Astrocyte of the spinal cord (primary cell): ENCODE data around the gene PHPT1.
A peak's percentile ranks its signal among the peaks of the same experiment; 100 is the strongest.

Experiments used
- DNase-seq: peaks from one replicate; pipeline ENCODE4 v3.0.0; 2011; ENCODE audit warnings: low read depth, low spot score
- H3K4me3 ChIP-seq: 2 replicates; pipeline ENCODE4 v1.5.1; 2011; ENCODE audit warnings: low read depth, mild to moderate bottlenecking, low read length, moderate library complexity
- in situ Hi-C: cut with HindIII; loops from 2 replicates; pipeline ENCODE4 v1.10.0; 2017; ENCODE audit warnings: low sequenced_read_pairs
- TF ChIP-seq, protein P1 (sequence below): IDR thresholded peaks from 2 replicates; pipeline ENCODE4 v1.5.1; 2012; ENCODE audit warnings: low read depth, mild to moderate bottlenecking, low read length, inconsistent platforms

Gene PHPT1

DNA sequence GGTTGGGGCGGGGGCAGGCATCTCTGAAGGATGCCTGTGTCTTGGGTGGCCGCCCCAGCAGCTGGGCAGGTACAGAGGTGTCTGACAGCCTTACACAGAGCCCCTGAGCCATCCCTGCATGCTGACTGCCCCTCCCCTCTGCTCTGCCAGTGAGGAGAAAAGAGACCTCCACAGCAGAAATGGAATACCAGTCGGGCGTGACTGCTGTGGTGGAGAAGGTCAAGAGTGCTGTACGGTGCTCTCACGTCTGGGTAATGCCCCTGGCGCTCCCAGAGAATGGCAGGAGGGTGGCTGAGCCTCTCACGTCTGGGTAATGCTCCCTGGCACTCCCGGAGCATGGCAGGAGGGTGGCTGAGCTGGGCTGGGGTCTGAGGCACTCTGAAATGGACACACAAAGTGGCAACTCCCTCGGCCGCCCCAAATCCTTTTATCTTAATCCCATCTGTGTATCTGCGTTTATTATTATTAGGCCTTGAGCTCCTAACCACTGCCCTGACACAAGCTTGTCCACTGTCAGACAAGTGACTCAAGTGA, 43.9 kb upstream of the PHPT1 start:
- TF ChIP-seq, protein P1, sequence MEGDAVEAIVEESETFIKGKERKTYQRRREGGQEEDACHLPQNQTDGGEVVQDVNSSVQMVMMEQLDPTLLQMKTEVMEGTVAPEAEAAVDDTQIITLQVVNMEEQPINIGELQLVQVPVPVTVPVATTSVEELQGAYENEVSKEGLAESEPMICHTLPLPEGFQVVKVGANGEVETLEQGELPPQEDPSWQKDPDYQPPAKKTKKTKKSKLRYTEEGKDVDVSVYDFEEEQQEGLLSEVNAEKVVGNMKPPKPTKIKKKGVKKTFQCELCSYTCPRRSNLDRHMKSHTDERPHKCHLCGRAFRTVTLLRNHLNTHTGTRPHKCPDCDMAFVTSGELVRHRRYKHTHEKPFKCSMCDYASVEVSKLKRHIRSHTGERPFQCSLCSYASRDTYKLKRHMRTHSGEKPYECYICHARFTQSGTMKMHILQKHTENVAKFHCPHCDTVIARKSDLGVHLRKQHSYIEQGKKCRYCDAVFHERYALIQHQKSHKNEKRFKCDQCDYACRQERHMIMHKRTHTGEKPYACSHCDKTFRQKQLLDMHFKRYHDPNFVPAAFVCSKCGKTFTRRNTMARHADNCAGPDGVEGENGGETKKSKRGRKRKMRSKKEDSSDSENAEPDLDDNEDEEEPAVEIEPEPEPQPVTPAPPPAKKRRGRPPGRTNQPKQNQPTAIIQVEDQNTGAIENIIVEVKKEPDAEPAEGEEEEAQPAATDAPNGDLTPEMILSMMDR: no peak
- H3K4me3 ChIP-seq: no peak overlapping the region
- no peak for DNase-seq
- in situ Hi-C loops: no loop called here

DNA sequence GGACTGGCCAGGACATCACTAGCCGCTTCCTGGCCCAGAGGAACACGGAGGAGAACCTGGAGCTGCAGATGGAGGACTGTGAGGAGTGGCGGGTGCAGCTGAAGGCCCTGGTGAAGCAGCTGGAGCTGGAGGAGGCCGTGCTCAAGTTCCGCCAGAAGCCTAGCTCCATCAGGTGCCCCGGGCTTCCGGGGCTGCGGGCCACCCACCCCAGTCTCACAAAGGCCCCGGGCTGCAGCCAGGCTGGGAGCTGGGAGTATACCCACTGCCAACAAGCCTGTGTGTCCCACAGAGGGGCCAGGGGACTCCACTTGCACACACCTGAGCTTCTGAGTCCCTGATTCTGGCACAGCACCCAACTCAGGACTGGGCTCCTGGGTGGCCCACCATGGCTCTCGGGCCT, 43.1 kb upstream of the PHPT1 start:
- no peak overlapping the region for H3K4me3 ChIP-seq
- in situ Hi-C loops: no loop called here
- DNase-seq: no peak
- TF ChIP-seq, protein P1: no peak

DNA sequence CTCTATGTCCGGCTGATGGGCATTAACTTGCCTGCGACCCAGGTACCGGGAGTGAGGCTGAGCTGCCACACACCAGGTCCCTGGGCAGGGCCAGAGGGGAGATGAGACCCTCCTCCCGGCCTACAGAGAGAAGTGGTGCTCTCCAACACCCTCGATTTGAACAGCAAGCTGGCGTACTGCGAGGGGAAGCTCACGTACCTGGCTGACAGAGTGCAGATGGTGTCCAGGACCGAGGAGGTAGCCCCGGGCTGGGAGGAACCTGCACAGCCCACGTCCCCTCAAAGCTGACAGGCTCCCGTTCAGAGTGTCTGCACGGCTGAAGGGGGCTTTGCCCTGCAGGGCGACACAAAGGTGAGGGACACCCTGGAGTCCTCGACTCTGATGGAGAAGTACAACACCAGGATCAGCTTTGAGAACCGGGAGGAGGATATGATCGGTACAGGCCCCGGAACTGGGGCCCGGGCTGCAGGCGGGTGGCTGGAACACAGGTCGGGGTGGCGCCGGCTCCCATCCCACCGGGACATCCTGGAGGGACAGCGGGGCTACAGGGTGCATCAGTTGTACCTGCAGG, 42.5 kb upstream of the PHPT1 start:
- no peak for DNase-seq
- peak overlapping the region; percentile 79 for H3K4me3 ChIP-seq
- TF ChIP-seq, protein P1: no peak
- in situ Hi-C loops: no loop called here

DNA sequence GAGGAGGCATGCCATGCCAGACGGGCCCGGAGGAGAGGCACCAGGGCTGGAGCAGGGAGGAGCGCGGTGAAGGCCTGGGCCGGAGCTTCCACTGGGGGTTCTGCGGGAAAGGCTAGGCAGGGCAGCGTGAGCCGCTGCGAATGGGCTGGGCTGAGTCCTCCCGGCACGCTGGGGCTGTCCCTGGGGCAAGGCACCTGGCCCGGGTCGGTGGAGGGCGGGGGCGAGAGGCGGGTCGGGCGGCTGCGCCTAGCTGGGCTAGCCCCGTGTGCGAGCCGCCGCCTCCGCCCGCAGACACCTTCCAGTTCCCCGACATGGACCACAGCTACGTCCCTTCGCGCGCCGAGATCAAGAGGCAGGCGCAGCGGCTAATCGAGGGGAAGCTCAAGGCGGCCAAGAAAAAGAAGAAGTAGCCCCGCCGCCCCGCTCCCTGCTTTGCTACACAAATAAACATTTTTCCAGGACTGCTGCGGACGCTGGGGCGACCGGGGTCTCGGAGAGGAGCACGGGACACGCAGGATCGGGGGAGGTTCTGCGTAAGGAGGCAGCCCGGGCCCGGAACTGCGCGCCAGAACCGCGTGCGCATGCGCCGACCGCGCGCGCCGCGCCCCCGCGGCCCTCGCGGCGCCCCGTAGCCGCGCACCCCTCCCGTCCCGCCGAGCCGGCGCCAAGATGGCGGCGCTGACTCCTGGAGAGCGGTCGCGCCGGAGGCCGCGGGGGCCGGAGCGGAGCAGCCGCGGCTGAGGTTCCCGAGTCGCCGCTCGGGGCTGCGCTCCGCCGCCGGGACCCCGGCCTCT, 41.7 kb upstream of the PHPT1 start, which contains the start of gene RABL6:
Gene RABL6 (plus strand): TSS at position 668 of the 794 bp plus-strand sequence. CDS start 249 bp downstream, outside the sequence.
- TF ChIP-seq, protein P1: no peak
- in situ Hi-C loops: no loop called here
- DNase-seq: peak; percentile 64

DNA sequence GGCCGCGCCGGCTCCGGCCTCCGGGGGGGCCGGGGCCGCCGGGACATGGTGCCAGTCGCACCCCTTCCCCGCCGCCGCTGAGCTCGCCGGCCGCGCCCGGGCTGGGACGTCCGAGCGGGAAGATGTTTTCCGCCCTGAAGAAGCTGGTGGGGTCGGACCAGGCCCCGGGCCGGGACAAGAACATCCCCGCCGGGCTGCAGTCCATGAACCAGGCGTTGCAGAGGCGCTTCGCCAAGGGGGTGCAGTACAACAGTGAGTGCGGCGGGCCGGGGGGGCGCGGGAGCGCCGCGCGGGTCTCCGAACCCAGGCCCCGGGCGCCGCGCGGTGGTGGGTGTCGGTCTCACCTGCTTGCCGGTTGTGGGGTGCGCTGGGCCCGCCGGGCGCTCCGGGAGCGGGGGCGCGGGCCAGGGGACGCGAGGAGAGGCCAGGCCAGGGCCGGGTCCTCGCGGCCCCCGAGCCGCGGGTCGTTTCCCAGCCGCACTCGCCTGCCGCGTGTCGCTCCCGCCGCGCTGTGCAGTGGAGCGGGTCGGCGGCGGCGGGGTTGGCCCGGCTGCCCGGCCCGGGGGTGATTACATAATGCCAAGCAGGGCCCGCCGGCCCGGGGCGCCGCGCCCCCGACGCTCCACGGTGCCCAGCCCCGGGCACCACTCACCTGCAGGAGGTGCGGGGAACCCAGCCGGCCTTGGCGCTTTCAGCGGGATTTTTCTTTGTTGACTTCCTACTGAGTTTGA, 41.0 kb upstream of the PHPT1 start:
- DNase-seq: no peak
- in situ Hi-C loops: no loop called here
- H3K4me3 ChIP-seq: peak overlapping the region; percentile 79
- TF ChIP-seq, protein P1: no peak

More for the DNA sequence above, 41.7 kb upstream of the PHPT1 start, which contains the start of gene RABL6:
- H3K4me3 ChIP-seq: peak within 1 kb of the TSS; percentile 79

DNA sequence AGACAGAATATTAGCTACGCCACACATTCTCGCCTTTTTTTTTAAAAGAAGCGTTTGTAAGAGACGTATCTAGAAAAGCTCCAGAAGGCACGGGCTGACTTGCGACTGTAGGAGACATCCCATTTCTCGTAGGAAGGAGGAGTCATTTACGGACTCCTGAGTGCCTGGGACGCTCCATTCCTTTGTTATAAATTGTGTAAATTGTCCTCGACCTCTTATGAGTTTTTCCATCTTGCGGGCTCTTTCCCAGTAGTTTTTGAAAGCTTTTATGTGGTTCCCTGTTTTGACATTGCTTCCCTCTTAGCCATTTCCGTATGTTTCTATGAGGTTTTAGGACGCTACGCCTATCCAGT, 40.4 kb upstream of the PHPT1 start:
- H3K4me3 ChIP-seq: peak overlapping the region; percentile 79
- in situ Hi-C loops: no loop called here
- DNase-seq: peak; percentile 40
- TF ChIP-seq, protein P1: no peak
